HepG2 (cell line): ENCODE measurements around the gene UVSSA. TPM values are rescaled to one million over a fixed set of nuclear protein-coding genes. Genes with fewer than 3 reads are reported as not detected.

Experiments
- ATAC-seq: fragments of 200-7000 bp; cut with Tn5 transposase; 3 replicates; pipeline ENCODE4 v1.9.1; 2020; ENCODE audit warnings: mild to moderate bottlenecking, moderate library complexity
- BruUV-seq: library from RNA; stranded (reverse); fragments of 400-500 nt; replicated peaks from 2 replicates; lab custom pipeline; 2021; lab: Mats Ljungman, UMichigan
- CTCF ChIA-PET: fragments of 300-600 bp; formaldehyde crosslinking; extraction: SDS; loops from one replicate; lab custom pipeline; 2021; ENCODE audit warnings: low total read pairs, inconsistent platforms, low intra/inter-chr PET ratio; lab: Yijun Ruan, JAX
- POLR2A ChIA-PET: fragments of 350-600 bp; sonication (Branson Sonifier 250); formaldehyde crosslinking; loops from one replicate; lab custom pipeline; 2020; ENCODE audit warnings: antibody characterized with exemption, inconsistent platforms; lab: Yijun Ruan, JAX
- DNase-seq: peaks from one replicate; pipeline ENCODE4 v3.0.0-alpha.2; 2015; ENCODE audit warnings: low spot score
- FAIRE-seq: peaks from 3 replicates; lab custom pipeline; 2011; peaks lifted over from hg19 to GRCh38; lab: Jason Lieb, UNC
- H2AFZ ChIP-seq: one replicate; pipeline ENCODE4 v1.6.1; 2011; ENCODE audit warnings: low read length, inconsistent platforms
- H3K27ac ChIP-seq: fragments of 300-600 bp; 3 replicates; pipeline ENCODE4 v1.8.0; 2011; ENCODE audit warnings: mixed run types, mild to moderate bottlenecking, mixed read lengths, low read length, inconsistent platforms; ENCODE audit not compliant: insufficient read depth; ENCODE audit errors: extremely low read length
- H3K27me3 ChIP-seq, 2 experiments: fragments of 200-600 bp in 1 of 2; 2 replicates in 1 of 2; 3 replicates in 1 of 2; pipeline versions ENCODE4 v1.6.0 to v1.8.0; 2011; ENCODE audit warnings: low read length in 2 of 2, mild to moderate bottlenecking in 2 of 2, moderate library complexity in 2 of 2, inconsistent platforms in 1 of 2; ENCODE audit not compliant: insufficient read depth in 2 of 2, control insufficient read depth in 1 of 2
- H3K36me3 ChIP-seq, 2 experiments: fragments of 200-600 bp in 1 of 2; replicated peaks in 1 of 2; 2 replicates in 1 of 2; 3 replicates in 1 of 2; pipeline versions ENCODE4 v1.5.1 to v1.8.0; 2011; ENCODE audit warnings: low read length in 2 of 2, inconsistent platforms in 1 of 2; ENCODE audit not compliant: insufficient read depth in 2 of 2, control insufficient read depth in 1 of 2
- H3K4me1 ChIP-seq: 2 replicates; pipeline ENCODE4 v1.5.1; 2012; ENCODE audit warnings: low read length, inconsistent platforms; ENCODE audit not compliant: insufficient read depth
- H3K4me2 ChIP-seq: 2 replicates; pipeline ENCODE4 v1.6.0; 2011; ENCODE audit warnings: low read depth, low read length, inconsistent platforms
- H3K4me3 ChIP-seq, 3 experiments: fragments of 200-600 bp in 1 of 3; sonication (generic), shearing (Covaris generic) in 1 of 3; replicated peaks in 1 of 3; 2 replicates each; pipeline ENCODE4 v1.5.1; 2011 to 2016; ENCODE audit warnings: low read length in 3 of 3, inconsistent platforms in 2 of 3, low read depth in 2 of 3, mild to moderate bottlenecking in 2 of 3, control low read depth in 1 of 3, mixed read lengths in 1 of 3; ENCODE audit not compliant: insufficient read depth in 1 of 3
- H3K79me2 ChIP-seq: one replicate; pipeline ENCODE4 v1.6.1; 2011; ENCODE audit warnings: low read length, inconsistent platforms; ENCODE audit not compliant: insufficient read depth
- H3K9ac ChIP-seq: 2 replicates; pipeline ENCODE4 v1.6.0; 2011; ENCODE audit warnings: mild to moderate bottlenecking, low read depth, low read length, inconsistent platforms; ENCODE audit not compliant: insufficient read depth
- H3K9me3 ChIP-seq: 2 replicates; pipeline ENCODE4 v1.5.1; 2012; ENCODE audit warnings: mild to moderate bottlenecking, low read length
- H4K20me1 ChIP-seq: 2 replicates; pipeline ENCODE4 v1.6.0; 2011; ENCODE audit warnings: inconsistent platforms, mild to moderate bottlenecking, low read length, moderate library complexity; ENCODE audit not compliant: insufficient read depth
- DNMT1 ChIP-seq: sonication (generic); formaldehyde crosslinking; IDR thresholded peaks from 2 replicates; pipeline ENCODE4 v1.5.1; 2020; ENCODE audit warnings: mild to moderate bottlenecking, missing genetic modification reagents
- GLI4 ChIP-seq: sonication (generic); formaldehyde crosslinking; IDR thresholded peaks from 2 replicates; pipeline ENCODE4 v1.5.1; 2020; ENCODE audit warnings: missing genetic modification reagents, mild to moderate bottlenecking, moderate library complexity, borderline replicate concordance
- MED8 ChIP-seq: sonication (generic); formaldehyde crosslinking; IDR thresholded peaks from 2 replicates; pipeline ENCODE4 v1.8.1; 2023; ENCODE audit warnings: mild to moderate bottlenecking, missing genetic modification reagents; ENCODE audit not compliant: insufficient replicate concordance
- MXI1 ChIP-seq: IDR thresholded peaks from 3 replicates; pipeline ENCODE4 v1.6.1; 2012; ENCODE audit warnings: low read depth, low read length, inconsistent platforms, borderline replicate concordance
- TERF1 ChIP-seq: sonication (generic); formaldehyde crosslinking; IDR thresholded peaks from 2 replicates; pipeline ENCODE4 v1.8.0; 2022; ENCODE audit warnings: mild to moderate bottlenecking, missing genetic modification reagents, moderate library complexity
- TIGD3 ChIP-seq: sonication (generic); formaldehyde crosslinking; IDR thresholded peaks from 2 replicates; pipeline ENCODE4 v1.5.1; 2020; ENCODE audit warnings: mild to moderate bottlenecking, missing genetic modification reagents, borderline replicate concordance
- ZNF10 ChIP-seq: sonication (generic); formaldehyde crosslinking; IDR thresholded peaks from 2 replicates; pipeline ENCODE4 v1.4.0; 2020; ENCODE audit warnings: mild to moderate bottlenecking, low read depth, missing genetic modification reagents, borderline replicate concordance
- ZNF841 ChIP-seq: sonication (generic); formaldehyde crosslinking; IDR thresholded peaks from 2 replicates; pipeline ENCODE4 v1.8.1; 2023; ENCODE audit warnings: missing genetic modification reagents, borderline replicate concordance
- WGBS: methylation state at CpG from one replicate; pipeline ENCODE4 v1.1.6; 2017; ENCODE audit warnings: low lambda C conversion rate; 5-methylcytosine and 5-hydroxymethylcytosine counted together
- in situ Hi-C: cut with HindIII; loops from 2 replicates; pipeline ENCODE4 v1.10.0; 2017; ENCODE audit warnings: low pct_unique_long_range_greater_than_20kb; ENCODE audit not compliant: extremely low pct_ligation_motif_present
- intact Hi-C: fragments of 100-400 bp; cut with micrococcal nuclease; formaldehyde crosslinking; loops from one replicate; pipeline ENCODE4 v1.10.0; 2022; ENCODE audit not compliant: unreplicated experiment
- polyA plus RNA-seq, 8 experiments: library from polyadenylated mRNA; depleted of rRNA in 3 of 8; stranded (reverse) in 7 of 8; unstranded in 1 of 8; fragments of >200 nt; fragmentation: Illumina TruSeq in 4 of 8; extraction: Trizol in 4 of 8; gene quantifications; 2 replicates each; pipeline versions ENCODE4 v1.2.1 to v1.2.3, GENCODE V29; 2011 to 2016; ENCODE audit warnings: low read depth in 4 of 8, missing spikeins in 1 of 8, mixed read lengths in 1 of 8; ENCODE audit not compliant: insufficient read depth in 1 of 8
- total RNA-seq, 5 experiments: library from RNA; depleted of rRNA; stranded (reverse); fragments of >200 nt; fragmentation: Illumina TruSeq; extraction: Trizol; gene quantifications; 2 replicates each; pipeline ENCODE4 v1.2.3, GENCODE V29; 2016; ENCODE audit warnings: low read depth in 1 of 5

The UVSSA gene
- total and polyA plus RNA-seq, 2 of the 13 experiments (the other 11 are each of a cell fraction or from before 2014, with no cell fraction given) = 4.6 to 8.4 TPM

- H3K9me3 ChIP-seq = no peaks in the 10 kb centered on the region
- FAIRE-seq (no peak), ATAC-seq (no peak), DNase-seq (no peak)
- H4K20me1 ChIP-seq = no peaks in the 10 kb centered on the region
- no TSS peak for BruUV-seq
- ChIA-PET POLR2A (no interaction called here), CTCF (no interaction called here)
- intact Hi-C loops (no loop called here), in situ Hi-C loops (no loop called here)
- no peaks in the 10 kb centered on the region for H3K4me1 ChIP-seq
- no peak overlapping the region for H3K27ac ChIP-seq
- no peak for TF ChIP-seq TERF1 (CRISPR knock-in tag)
- no peak for TF ChIP-seq MED8 (CRISPR knock-in tag)
- TF ChIP-seq ZNF841 (CRISPR knock-in tag) = no peak
- TF ChIP-seq MXI1 = no peak
- no peak for TF ChIP-seq GLI4 (CRISPR knock-in tag)
- no peak for TF ChIP-seq ZNF10
- no peak for TF ChIP-seq DNMT1 (CRISPR knock-in tag)
- no peak for TF ChIP-seq TIGD3 (CRISPR knock-in tag)
- H3K27me3 ChIP-seq = peaks cover 2 to 22% of the 10 kb centered on the region in 2 experiments
- no peak overlapping the region for H3K4me2 ChIP-seq
- H3K4me3 ChIP-seq = no peak overlapping the region
- no peak overlapping the region for H3K9ac ChIP-seq
- WGBS = 60% methylated on average over 3 of the region's 11 CpGs
- H2AFZ ChIP-seq = no peak overlapping the region
- no peaks in the 10 kb centered on the region for H3K36me3 ChIP-seq
- H3K79me2 ChIP-seq = no peaks in the 10 kb centered on the region
These were observed 49.9 kb downstream of the UVSSA start for GRCh38 chr4:1396806-1397455.
